ENCODE results near the gene ATG5.

Gene ATG5

GRCh38 chr6:106279179-106279578, 46.4 kb downstream of the ATG5 start:
- H3K27ac ChIP-seq, result no peak overlapping the region
- no peaks in the 10 kb centered on the region for H3K36me3 ChIP-seq (ENCODE audit: insufficient read depth)
- no peak overlapping the region for H3K4me2 ChIP-seq
- peaks cover 41% of the 10 kb centered on the region for H3K4me1 ChIP-seq (ENCODE audit: low read depth, poor library complexity, severe bottlenecking)
- TF ChIP-seq, protein P1, sequence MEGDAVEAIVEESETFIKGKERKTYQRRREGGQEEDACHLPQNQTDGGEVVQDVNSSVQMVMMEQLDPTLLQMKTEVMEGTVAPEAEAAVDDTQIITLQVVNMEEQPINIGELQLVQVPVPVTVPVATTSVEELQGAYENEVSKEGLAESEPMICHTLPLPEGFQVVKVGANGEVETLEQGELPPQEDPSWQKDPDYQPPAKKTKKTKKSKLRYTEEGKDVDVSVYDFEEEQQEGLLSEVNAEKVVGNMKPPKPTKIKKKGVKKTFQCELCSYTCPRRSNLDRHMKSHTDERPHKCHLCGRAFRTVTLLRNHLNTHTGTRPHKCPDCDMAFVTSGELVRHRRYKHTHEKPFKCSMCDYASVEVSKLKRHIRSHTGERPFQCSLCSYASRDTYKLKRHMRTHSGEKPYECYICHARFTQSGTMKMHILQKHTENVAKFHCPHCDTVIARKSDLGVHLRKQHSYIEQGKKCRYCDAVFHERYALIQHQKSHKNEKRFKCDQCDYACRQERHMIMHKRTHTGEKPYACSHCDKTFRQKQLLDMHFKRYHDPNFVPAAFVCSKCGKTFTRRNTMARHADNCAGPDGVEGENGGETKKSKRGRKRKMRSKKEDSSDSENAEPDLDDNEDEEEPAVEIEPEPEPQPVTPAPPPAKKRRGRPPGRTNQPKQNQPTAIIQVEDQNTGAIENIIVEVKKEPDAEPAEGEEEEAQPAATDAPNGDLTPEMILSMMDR (conservative IDR thresholded peaks at IDR 0.05; ENCODE audit: low read depth, low read length), result no peak
- H3K4me3 ChIP-seq (IDR thresholded peaks at IDR 0.05; ENCODE audit: insufficient read depth, low read depth, low read length), result no peak overlapping the region
- peaks cover 14% of the 10 kb centered on the region; the same call in 1 of the 2 replicates for H3K79me2 ChIP-seq (ENCODE audit: insufficient read depth, low read depth)
- no peaks in the 10 kb centered on the region for H4K20me1 ChIP-seq (ENCODE audit: insufficient read depth)
- H3K9ac ChIP-seq, result no peak overlapping the region
- no peaks in the 10 kb centered on the region for H3K27me3 ChIP-seq (ENCODE audit: insufficient read depth, low read depth)
- no peak overlapping the region for H2AFZ ChIP-seq (ENCODE audit: low read depth)

GRCh38 chr6:106275692-106276091, 49.9 kb downstream of the ATG5 start:
- no peaks in the 10 kb centered on the region for H4K20me1 ChIP-seq (ENCODE audit: insufficient read depth)
- no peak overlapping the region; the same call in 1 of the 2 replicates for H3K9ac ChIP-seq
- H3K36me3 ChIP-seq (ENCODE audit: insufficient read depth), result no peaks in the 10 kb centered on the region
- no peak overlapping the region for H3K4me3 ChIP-seq (IDR thresholded peaks at IDR 0.05; ENCODE audit: insufficient read depth, low read depth, low read length)
- H3K4me1 ChIP-seq (ENCODE audit: low read depth, poor library complexity, severe bottlenecking), result peaks cover 68% of the 10 kb centered on the region
- TF ChIP-seq, protein P1 (conservative IDR thresholded peaks at IDR 0.05; ENCODE audit: low read depth, low read length), result no peak
- no peaks in the 10 kb centered on the region for H3K27me3 ChIP-seq (ENCODE audit: insufficient read depth, low read depth)
- H3K79me2 ChIP-seq (ENCODE audit: insufficient read depth, low read depth), result peaks cover 49% of the 10 kb centered on the region; the same call in 1 of the 2 replicates
- H3K27ac ChIP-seq, result peak overlapping the region; percentile 50; the same call in 1 of the 2 replicates
- no peak overlapping the region for H2AFZ ChIP-seq (ENCODE audit: low read depth)
- peak overlapping the region; percentile 75 for H3K4me2 ChIP-seq

DNA sequence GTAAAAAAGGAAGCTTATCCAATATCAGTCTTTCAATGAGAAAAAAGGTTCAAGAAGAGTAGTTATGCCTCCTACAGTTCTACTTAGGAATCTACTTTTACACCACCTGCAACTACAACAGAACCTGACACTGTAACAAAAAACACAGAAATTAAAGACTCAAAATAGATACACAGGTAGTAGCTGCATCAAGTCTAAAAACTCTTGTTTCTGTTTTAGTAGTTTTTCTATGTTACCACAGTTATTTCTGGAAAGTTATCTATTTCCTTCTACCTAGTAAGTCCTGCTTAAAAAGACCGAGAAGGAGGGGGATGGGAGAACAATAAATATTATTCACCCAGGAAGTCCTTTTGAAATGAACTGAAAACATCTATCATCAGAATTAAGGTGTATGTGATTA, 52.5 kb downstream of the ATG5 start:
- no peaks in the 10 kb centered on the region for H4K20me1 ChIP-seq (ENCODE audit: insufficient read depth)
- TF ChIP-seq, protein P1 (conservative IDR thresholded peaks at IDR 0.05; ENCODE audit: low read depth, low read length), result no peak
- no peak overlapping the region for H3K9ac ChIP-seq
- peaks cover 48% of the 10 kb centered on the region; the same call in 1 of the 2 replicates for H3K79me2 ChIP-seq (ENCODE audit: insufficient read depth, low read depth)
- H2AFZ ChIP-seq (ENCODE audit: low read depth), result no peak overlapping the region
- peak overlapping the region; percentile 5; the same call in 1 of the 2 replicates for H3K27ac ChIP-seq
- no peaks in the 10 kb centered on the region for H3K36me3 ChIP-seq (ENCODE audit: insufficient read depth)
- no peak overlapping the region for H3K4me3 ChIP-seq (IDR thresholded peaks at IDR 0.05; ENCODE audit: insufficient read depth, low read depth, low read length)
- H3K4me2 ChIP-seq, result peak overlapping the region; percentile 75; the same call in 1 of the 2 replicates
- no peaks in the 10 kb centered on the region for H3K27me3 ChIP-seq (ENCODE audit: insufficient read depth, low read depth)
- peaks cover 62% of the 10 kb centered on the region for H3K4me1 ChIP-seq (ENCODE audit: low read depth, poor library complexity, severe bottlenecking)

DNA sequence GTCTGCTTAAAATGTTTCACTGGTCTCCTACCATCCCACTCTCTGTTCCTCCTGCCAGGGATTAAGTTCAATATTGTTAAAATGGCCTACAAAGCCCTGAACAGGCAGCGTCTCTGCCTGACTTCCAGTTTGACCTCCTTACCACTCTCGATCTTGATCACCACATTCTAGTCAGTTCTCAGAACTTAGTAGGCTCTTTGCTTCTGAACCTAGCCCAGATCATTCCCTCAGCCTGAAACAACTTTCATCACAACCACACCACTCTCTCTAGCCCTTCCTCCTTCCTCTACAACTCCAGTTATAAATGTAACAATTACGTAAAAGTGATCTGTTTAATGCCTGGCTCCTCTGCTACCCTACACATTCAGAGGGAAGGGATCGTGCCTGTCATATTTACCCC, 53.3 kb downstream of the ATG5 start:
- H3K36me3 ChIP-seq (ENCODE audit: insufficient read depth), result no peaks in the 10 kb centered on the region
- no peak overlapping the region for H3K4me3 ChIP-seq (IDR thresholded peaks at IDR 0.05; ENCODE audit: insufficient read depth, low read depth, low read length)
- H4K20me1 ChIP-seq (ENCODE audit: insufficient read depth), result no peaks in the 10 kb centered on the region
- peaks cover 58% of the 10 kb centered on the region for H3K4me1 ChIP-seq (ENCODE audit: low read depth, poor library complexity, severe bottlenecking)
- no peaks in the 10 kb centered on the region for H3K27me3 ChIP-seq (ENCODE audit: insufficient read depth, low read depth)
- H2AFZ ChIP-seq (ENCODE audit: low read depth), result no peak overlapping the region
- H3K4me2 ChIP-seq, result peak overlapping the region; percentile 75; the same call in 1 of the 2 replicates
- no peak overlapping the region for H3K27ac ChIP-seq
- H3K9ac ChIP-seq, result no peak overlapping the region
- TF ChIP-seq, protein P1 (conservative IDR thresholded peaks at IDR 0.05; ENCODE audit: low read depth, low read length), result no peak
- H3K79me2 ChIP-seq (ENCODE audit: insufficient read depth, low read depth), result peaks cover 48% of the 10 kb centered on the region; the same call in 1 of the 2 replicates

Data from KMS-11 (cell line).